GM19438 (cell line): ENCODE results near the gene TNFSF13.

ENCODE experiments used
- ATAC-seq: cut with Tn5 transposase; IDR thresholded peaks from one replicate; pipeline ENCODE4 v1.9.1; 2021; ENCODE audit warnings: low read depth; ENCODE audit not compliant: unreplicated experiment

Gene TNFSF13

GRCh38 chr17:7550344-7550743 lies 8.2 kb upstream of the TNFSF13 start:
- no peak for ATAC-seq

GRCh38 chr17:7551396-7551795 lies 7.2 kb upstream of the TNFSF13 start:
- no peak for ATAC-seq

- peak; percentile 65 for ATAC-seq
Observed at GRCh38 chr17:7552621-7553051, 5.9 kb upstream of the TNFSF13 start.

- no peak for ATAC-seq
Observed at GRCh38 chr17:7553356-7553755, 5.2 kb upstream of the TNFSF13 start.

GRCh38 chr17:7555320-7555948 lies 3.1 kb upstream of the TNFSF13 start:
- ATAC-seq, result no peak

GRCh38 chr17:7556627-7557026 lies 1.9 kb upstream of the TNFSF13 start:
- no peak for ATAC-seq

GRCh38 chr17:7557147-7557764 lies 1.3 kb upstream of the TNFSF13 start:
- no peak for ATAC-seq

GRCh38 chr17:7557775-7558543 lies 591 bp upstream of the TNFSF13 start:
- ATAC-seq, result no peak

GRCh38 chr17:7559320-7560171 lies 996 bp downstream of the TNFSF13 start:
- ATAC-seq, result no peak

- no peak for ATAC-seq
Observed at GRCh38 chr17:7560172-7561027, 1.9 kb downstream of the TNFSF13 start.

GRCh38 chr17:7561028-7561575 lies 2.6 kb downstream of the TNFSF13 start:
- ATAC-seq, result peak; percentile 49

- ATAC-seq, result peak; percentile 57
Observed at GRCh38 chr17:7561589-7562207, 3.1 kb downstream of the TNFSF13 start, which contains the start of gene SENP3. Gene SENP3, plus strand, starts transcription at chr17:7561919. Its CDS starts 1,158 bp downstream, at chr17:7563077.

GRCh38 chr17:7562208-7562605 lies 3.7 kb downstream of the TNFSF13 start:
- ATAC-seq, result no peak

- ATAC-seq, result no peak
Observed at GRCh38 chr17:7563115-7563869, 4.7 kb downstream of the TNFSF13 start.

- ATAC-seq, result no peak
Observed at GRCh38 chr17:7569571-7569970, 11.0 kb downstream of the TNFSF13 start.

- no peak for ATAC-seq
Observed at GRCh38 chr17:7570351-7570750, 11.8 kb downstream of the TNFSF13 start.

- ATAC-seq, result no peak
Observed at GRCh38 chr17:7572338-7572587, 13.7 kb downstream of the TNFSF13 start.

- peak; percentile 92 for ATAC-seq
Observed at GRCh38 chr17:7572588-7573323, 14.2 kb downstream of the TNFSF13 start.
